Measurements from ENCODE around the gene ZFHX3.

GRCh38 chr16:72807245-72807644, 240.7 kb downstream of the ZFHX3 start:
- TF ChIP-seq CTCF (conservative IDR thresholded peaks at IDR 0.05 in 1 of 2, IDR thresholded peaks at IDR 0.05 in 1 of 2; ENCODE audit: low read depth in 1 of 2, low read length in 2 of 2) = no peak
- TF ChIP-seq EZH2 (IDR thresholded peaks at IDR 0.05; ENCODE audit: low read length, missing control alignments) = no peak

All from fibroblast of lung (primary cell).